ENCODE data around the gene CYB561. TPM values are rescaled to one million over a fixed set of nuclear protein-coding genes. Genes with fewer than 3 reads are reported as not detected.

The CYB561 gene
- total RNA-seq, 2 donors from 2014 or later, result 24.4 to 27.5 TPM

- H3K4me1 Mint-ChIP-seq, result peaks cover 33% of the 10 kb centered on the region
- no peak for DNase-seq
- H3K9me3 ChIP-seq (ENCODE audit: control insufficient read depth, low read length), result no peaks in the 10 kb centered on the region
- H3K36me3 Mint-ChIP-seq (ENCODE audit: low read depth), result no peaks in the 10 kb centered on the region
- no peaks in the 10 kb centered on the region for H3K36me3 ChIP-seq (ENCODE audit: control insufficient read depth, insufficient read depth, low read length)
- no peak overlapping the region for H3K9ac ChIP-seq (ENCODE audit: extremely low read depth, low read length, poor library complexity, severe bottlenecking)
- H3K27me3 ChIP-seq (ENCODE audit: control insufficient read depth, insufficient read depth, low read length, poor library complexity, severe bottlenecking), result no peaks in the 10 kb centered on the region
- H3K4me1 ChIP-seq (ENCODE audit: control insufficient read depth, insufficient read depth, low read length), result peaks cover 4% of the 10 kb centered on the region
- H3K27ac ChIP-seq (ENCODE audit: low read depth, low read length), result no peak overlapping the region
- no peak overlapping the region for H3K27ac Mint-ChIP-seq
- H3K4me3 ChIP-seq (ENCODE audit: low read length), result no peak overlapping the region
- H3K27me3 Mint-ChIP-seq (ENCODE audit: insufficient read depth), result peaks cover 6% of the 10 kb centered on the region
- no peaks in the 10 kb centered on the region for H3K9me3 Mint-ChIP-seq
- no peak for TF ChIP-seq CTCF (conservative IDR thresholded peaks at IDR 0.05)
- 75 to 92% methylated on average over 1 to 3 of the region's 3 CpGs for WGBS, 2 experiments (ENCODE audit: insufficient coverage in 1 of 2, insufficient read length in 1 of 2)
- H3K4me3 Mint-ChIP-seq, result no peak overlapping the region
Measured at GRCh38 chr17:63444457-63444856, 1.6 kb downstream of the CYB561 start.

- Histone ChIP-seq H3K36me3 (ENCODE audit: control insufficient read depth, insufficient read depth, low read length) (no peaks in the 10 kb centered on the region), H3K4me1 (ENCODE audit: control insufficient read depth, insufficient read depth, low read length) (peaks cover 4% of the 10 kb centered on the region), H3K27me3 (ENCODE audit: control insufficient read depth, insufficient read depth, low read length, poor library complexity, severe bottlenecking) (no peaks in the 10 kb centered on the region), H3K27ac (ENCODE audit: low read depth, low read length) (no peak overlapping the region), H3K9me3 (ENCODE audit: control insufficient read depth, low read length) (no peaks in the 10 kb centered on the region), H3K9ac (ENCODE audit: extremely low read depth, low read length, poor library complexity, severe bottlenecking) (no peak overlapping the region), H3K4me3 (ENCODE audit: low read length) (no peak overlapping the region)
- Mint-ChIP-seq H3K9me3 (no peaks in the 10 kb centered on the region), H3K36me3 (ENCODE audit: low read depth) (no peaks in the 10 kb centered on the region), H3K4me1 (peaks cover 28% of the 10 kb centered on the region), H3K27ac (no peak overlapping the region), H3K4me3 (no peak overlapping the region), H3K27me3 (ENCODE audit: insufficient read depth) (peaks cover 4% of the 10 kb centered on the region)
- no peak for DNase-seq
- no peak for TF ChIP-seq CTCF (conservative IDR thresholded peaks at IDR 0.05)
- WGBS, 2 experiments (ENCODE audit: insufficient coverage in 1 of 2, insufficient read length in 1 of 2), result 90 to 91% methylated on average over 2 to 6 of the region's 6 CpGs
Measured at GRCh38 chr17:63443053-63443452, 3.1 kb downstream of the CYB561 start.

GRCh38 chr17:63442549-63443035 lies 3.5 kb downstream of the CYB561 start:
- Mint-ChIP-seq H3K4me1 (peaks cover 25% of the 10 kb centered on the region), H3K27me3 (ENCODE audit: insufficient read depth) (peaks cover 4% of the 10 kb centered on the region), H3K27ac (no peak overlapping the region), H3K9me3 (no peaks in the 10 kb centered on the region), H3K36me3 (ENCODE audit: low read depth) (no peaks in the 10 kb centered on the region), H3K4me3 (no peak overlapping the region)
- no peak overlapping the region for H3K27ac ChIP-seq (ENCODE audit: low read depth, low read length)
- DNase-seq, result peak; percentile 82
- H3K36me3 ChIP-seq (ENCODE audit: control insufficient read depth, insufficient read depth, low read length), result no peaks in the 10 kb centered on the region
- H3K27me3 ChIP-seq (ENCODE audit: control insufficient read depth, insufficient read depth, low read length, poor library complexity, severe bottlenecking), result no peaks in the 10 kb centered on the region
- H3K4me1 ChIP-seq (ENCODE audit: control insufficient read depth, insufficient read depth, low read length), result no peaks in the 10 kb centered on the region
- WGBS, 2 experiments (ENCODE audit: insufficient coverage in 1 of 2, insufficient read length in 1 of 2), result 86 to 90% methylated on average over 7 to 11 of the region's 11 CpGs
- no peaks in the 10 kb centered on the region for H3K9me3 ChIP-seq (ENCODE audit: control insufficient read depth, low read length)
- no peak overlapping the region for H3K4me3 ChIP-seq (ENCODE audit: low read length)
- no peak overlapping the region for H3K9ac ChIP-seq (ENCODE audit: extremely low read depth, low read length, poor library complexity, severe bottlenecking)
- peak; percentile 67 for TF ChIP-seq CTCF (conservative IDR thresholded peaks at IDR 0.05)
